HCEC 1CT (cell line): ENCODE data around the gene XAF1.
A peak's percentile ranks its signal among the peaks of the same experiment; 100 is the strongest.
"Not testable (repeated sequence)": the region's sequence is repeated elsewhere in the genome, so short reads cannot be mapped to it uniquely, and the experiment has no call there.

Experiments used
- DNase-seq: peaks from one replicate; pipeline ENCODE4 v3.0.0-alpha.2; 2017

XAF1 gene

GRCh38 chr17:6812295-6812694 is 56.4 kb downstream of the XAF1 start:
- no peak for DNase-seq

- DNase-seq: no peak
These were observed 59.9 kb downstream of the XAF1 start for GRCh38 chr17:6815775-6816174.

GRCh38 chr17:6816368-6816767 is 60.5 kb downstream of the XAF1 start:
- DNase-seq: not testable (repeated sequence)

GRCh38 chr17:6818938-6819337 is 63.1 kb downstream of the XAF1 start:
- no peak for DNase-seq

- DNase-seq: peak; percentile 88
These were observed 67.2 kb downstream of the XAF1 start for GRCh38 chr17:6823011-6823442.
